CD4-positive, alpha-beta T cell treated with Interleukin-2 at 100 ng/mL for 4 hours (primary cell): ENCODE measurements around the gene TUBA4B.
"Not testable (repeated sequence)": the region's sequence is repeated elsewhere in the genome, so short reads cannot be mapped to it uniquely, and the experiment has no call there.

Source experiments
- DNase-seq: peaks from one replicate; pipeline ENCODE4 v3.0.0-alpha.2; 2020; ENCODE audit warnings: low spot score

TUBA4B gene

GRCh38 chr2:219291910-219292490, 39.0 kb downstream of the TUBA4B start:
- no peak for DNase-seq

- no peak for DNase-seq
These were observed 39.6 kb downstream of the TUBA4B start for GRCh38 chr2:219292616-219293015.

- DNase-seq = no peak
These were observed 40.7 kb downstream of the TUBA4B start for GRCh38 chr2:219293736-219294231.

GRCh38 chr2:219294356-219295351, 41.6 kb downstream of the TUBA4B start:
- DNase-seq = peak; percentile 92

GRCh38 chr2:219296142-219296541, 43.1 kb downstream of the TUBA4B start:
- DNase-seq = no peak

GRCh38 chr2:219296631-219297391, 43.8 kb downstream of the TUBA4B start:
- DNase-seq = no peak

- DNase-seq = no peak
These were observed 44.9 kb downstream of the TUBA4B start for GRCh38 chr2:219297766-219298456.

- DNase-seq = peak; percentile 91
These were observed 45.8 kb downstream of the TUBA4B start for GRCh38 chr2:219298759-219299371.

GRCh38 chr2:219299372-219299760, 46.3 kb downstream of the TUBA4B start:
- DNase-seq = no peak

- DNase-seq = no peak
These were observed 47.0 kb downstream of the TUBA4B start for GRCh38 chr2:219300022-219300421.

GRCh38 chr2:219302412-219302968, 49.4 kb downstream of the TUBA4B start:
- DNase-seq = no peak

GRCh38 chr2:219304223-219304622, 51.2 kb downstream of the TUBA4B start:
- DNase-seq = no peak

GRCh38 chr2:219306047-219306446, 53.0 kb downstream of the TUBA4B start:
- no peak for DNase-seq

GRCh38 chr2:219308142-219309101, 55.4 kb downstream of the TUBA4B start:
- peak; percentile 61 for DNase-seq

- DNase-seq = no peak
These were observed 56.2 kb downstream of the TUBA4B start, which contains the start of gene PTPRN for GRCh38 chr2:219309278-219309677. PTPRN (minus strand) TSS chr2:219309401; CDS start chr2:219309332, 69 bp downstream.

GRCh38 chr2:219312683-219313263, 59.7 kb downstream of the TUBA4B start:
- DNase-seq = not testable (repeated sequence)

GRCh38 chr2:219314804-219315468, 61.9 kb downstream of the TUBA4B start:
- DNase-seq = no peak
